Right ventricle myocardium superior (tissue), 1 donor: ENCODE data around the gene CCDC142. TPM values are rescaled to one million over a fixed set of nuclear protein-coding genes. Genes with fewer than 3 reads are reported as not detected.

Source experiments
- ATAC-seq: fragments of 200-7000 bp; cut with Tn5 transposase; one replicate; pipeline ENCODE4 v1.9.1; 2020; ENCODE audit warnings: mild to moderate bottlenecking; ENCODE audit not compliant: poor library complexity
- DNase-seq: peaks from one replicate; pipeline ENCODE4 v3.0.0-alpha.2; 2020
- intact Hi-C: fragments of 100-400 bp; cut with DNase I; formaldehyde crosslinking; loops from one replicate; pipeline ENCODE4 v1.11.2; 2022
- total RNA-seq: library from RNA; stranded (reverse); fragmentation: NEBNext Ultra II Directional; extraction: Animal tissue kit (Norgen Biotek cat#: 25700); gene quantifications from one replicate; pipeline ENCODE4 v1.2.1, GENCODE V29; 2021
- donor health status: DM: no; HTN: yes; CAD: no; lungs with severe emphysema.

The CCDC142 gene
- total RNA-seq, 1 donor from 2014 or later: 7.2 TPM

- ATAC-seq: no peak
- DNase-seq: no peak
- intact Hi-C loops: no loop called here
These were observed 45.7 kb downstream of the CCDC142 start for GRCh38 chr2:74436848-74437695.

- ATAC-seq (no peak), DNase-seq (no peak)
- intact Hi-C loops: no loop called here
These were observed 46.5 kb downstream of the CCDC142 start for GRCh38 chr2:74436111-74436805.

GRCh38 chr2:74430502-74430901, 52.3 kb downstream of the CCDC142 start:
- ATAC-seq: no peak
- intact Hi-C loops: no loop called here
- no peak for DNase-seq

GRCh38 chr2:74429487-74430451, 53.0 kb downstream of the CCDC142 start:
- no peak for ATAC-seq
- DNase-seq: no peak
- intact Hi-C loops: no loop called here

DNA sequence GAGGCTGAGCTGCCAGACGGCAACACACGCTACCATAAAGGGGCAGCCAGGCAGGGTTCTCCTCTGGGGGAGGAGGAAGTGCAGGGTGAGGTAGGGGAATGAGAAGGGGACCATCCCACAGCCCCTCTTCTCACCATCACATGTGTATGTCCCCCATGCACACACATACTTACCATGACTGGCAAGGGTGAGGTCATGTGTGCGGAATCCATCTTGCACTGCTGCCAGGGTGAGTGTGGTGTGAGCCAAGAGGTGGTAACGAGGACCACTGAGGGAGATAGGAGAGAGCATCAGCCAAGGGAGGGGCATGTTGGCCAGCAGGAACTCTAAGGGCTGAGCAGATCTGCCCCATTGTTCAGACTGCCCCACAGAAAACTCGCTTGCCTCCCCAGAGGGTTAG, 54.1 kb downstream of the CCDC142 start:
- intact Hi-C loops: no loop called here
- ATAC-seq (no peak), DNase-seq (no peak)

- DNase-seq (no peak), ATAC-seq (no peak)
- intact Hi-C loops: no loop called here
These were observed 55.2 kb downstream of the CCDC142 start for GRCh38 chr2:74427551-74427950.

DNA sequence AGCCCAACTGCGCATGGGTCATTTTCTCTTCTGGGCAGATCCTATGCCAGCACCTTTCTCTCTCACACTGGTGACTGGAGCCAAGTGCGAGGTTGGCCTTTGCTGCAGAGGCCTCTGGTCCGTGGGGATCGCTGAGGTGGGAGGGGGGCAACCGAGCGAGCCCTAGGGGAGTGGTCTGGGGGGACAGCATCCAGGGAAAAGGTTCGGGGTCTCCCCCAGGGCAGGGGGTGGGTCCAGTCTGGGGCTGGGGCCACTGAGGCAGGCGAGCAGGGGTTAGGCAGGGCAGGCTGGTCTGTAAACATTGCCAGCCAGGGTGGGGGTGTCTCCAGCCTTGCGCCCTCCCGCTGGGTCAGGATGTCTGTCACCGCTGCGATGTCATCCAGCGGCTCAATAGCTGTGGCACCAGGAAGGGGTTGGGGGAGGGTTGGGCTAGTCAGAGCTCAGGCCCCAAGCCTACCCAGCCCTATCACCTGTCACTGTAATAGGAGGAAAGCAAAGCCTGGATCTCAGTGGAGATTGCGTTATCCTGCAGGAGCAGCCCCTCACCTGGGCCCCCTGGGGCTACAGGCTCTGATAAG, 56.5 kb downstream of the CCDC142 start:
- ATAC-seq (no peak), DNase-seq (no peak)
- intact Hi-C loops: no loop called here

- ATAC-seq (no peak), DNase-seq (no peak)
- intact Hi-C loops: no loop called here
These were observed 57.3 kb downstream of the CCDC142 start for GRCh38 chr2:74425523-74425922.

DNA sequence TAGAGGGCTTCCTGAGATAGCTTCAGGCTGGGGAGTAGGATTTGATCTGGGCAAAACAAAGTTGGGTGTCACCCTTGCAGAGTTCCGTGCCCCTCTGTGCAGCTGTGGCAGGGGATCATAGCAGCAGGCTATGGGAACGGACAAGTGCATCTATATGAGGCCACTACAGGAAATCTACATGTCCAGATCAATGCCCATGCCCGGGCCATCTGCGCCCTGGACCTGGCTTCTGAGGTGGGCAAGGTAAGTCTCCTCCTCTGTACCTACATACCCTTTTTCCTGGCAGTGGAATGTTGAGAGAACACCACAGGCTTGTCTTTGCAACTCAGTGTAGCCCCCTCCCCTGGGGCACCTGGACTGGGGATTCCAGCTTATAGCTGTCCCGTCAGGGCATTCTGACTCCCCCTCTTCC, 57.8 kb downstream of the CCDC142 start:
- ATAC-seq: no peak
- intact Hi-C loops: no loop called here
- DNase-seq: no peak

- no peak for DNase-seq
- no peak for ATAC-seq
- intact Hi-C loops: no loop called here
These were observed 58.4 kb downstream of the CCDC142 start for GRCh38 chr2:74424139-74424992.

Other genes starting within 250 kb of the CCDC142 start
- gene SLC4A5, start 139.6 kb downstream of the CCDC142 start, total RNA-seq: 1.3 TPM
- 149 TPM for gene DCTN1, start 102.7 kb downstream of the CCDC142 start, total RNA-seq
- 0.62 TPM for gene C2orf81, start 61.4 kb downstream of the CCDC142 start, total RNA-seq
- 2.2 TPM for gene WDR54, start 61.3 kb downstream of the CCDC142 start, total RNA-seq
- gene RTKN, start 41.1 kb downstream of the CCDC142 start, total RNA-seq: 17.8 TPM
- gene INO80B, start 27.9 kb downstream of the CCDC142 start, total RNA-seq: 19.6 TPM
- gene WBP1, start 24.6 kb downstream of the CCDC142 start, total RNA-seq: 42.4 TPM
- gene MOGS, start 17.6 kb downstream of the CCDC142 start, total RNA-seq: 19.2 TPM
- 159 TPM for gene MRPL53, start 10.3 kb downstream of the CCDC142 start, total RNA-seq
- gene TTC31, start 83 bp upstream of the CCDC142 start, total RNA-seq: 8.4 TPM
- gene LBX2, start 16.6 kb upstream of the CCDC142 start, total RNA-seq: 0.16 TPM
- 20.3 TPM for gene PCGF1, start 24.7 kb upstream of the CCDC142 start, total RNA-seq
- not detected for gene TLX2, start 31.5 kb upstream of the CCDC142 start, total RNA-seq
- not detected for gene DQX1, start 43.2 kb upstream of the CCDC142 start, total RNA-seq
- gene AUP1, start 46.7 kb upstream of the CCDC142 start, total RNA-seq: 43.2 TPM
- gene HTRA2, start 46.9 kb upstream of the CCDC142 start, total RNA-seq: 28.5 TPM
- gene LOXL3, start 70.9 kb upstream of the CCDC142 start, total RNA-seq: 3.6 TPM
- 3.8 TPM for gene DOK1, start 71.7 kb upstream of the CCDC142 start, total RNA-seq
- not detected for gene M1AP, start 165.3 kb upstream of the CCDC142 start, total RNA-seq
- gene SEMA4F, start 171.2 kb upstream of the CCDC142 start, total RNA-seq: 3.5 TPM